Retinal pigment epithelial cell (primary cell): ENCODE data around the gene HDAC9.

Experiments
- DNase-seq: peaks from one replicate; pipeline ENCODE4 v3.0.0-alpha.2; 2010; ENCODE audit warnings: low read depth
- H3K4me3 ChIP-seq: 2 replicates; pipeline ENCODE4 v1.5.1; 2011; ENCODE audit warnings: mild to moderate bottlenecking, low read length, control low read depth, moderate library complexity
- CTCF ChIP-seq: conservative IDR thresholded peaks from 2 replicates; pipeline ENCODE4 v1.5.1; 2011; ENCODE audit warnings: low read depth, low read length, control low read depth, inconsistent platforms

Gene HDAC9

GRCh38 chr7:18780938-18781337 is 285.4 kb downstream of the HDAC9 start:
- H3K4me3 ChIP-seq = no peak overlapping the region
- TF ChIP-seq CTCF = no peak
- DNase-seq = no peak

GRCh38 chr7:18786196-18786727 is 290.7 kb downstream of the HDAC9 start:
- TF ChIP-seq CTCF = no peak
- H3K4me3 ChIP-seq = no peak overlapping the region
- no peak for DNase-seq

GRCh38 chr7:18786796-18787195 is 291.2 kb downstream of the HDAC9 start:
- no peak for DNase-seq
- H3K4me3 ChIP-seq = no peak overlapping the region
- no peak for TF ChIP-seq CTCF

- H3K4me3 ChIP-seq = no peak overlapping the region
- peak; percentile 93 for DNase-seq
- TF ChIP-seq CTCF = no peak
Measured at GRCh38 chr7:18788026-18788425, 292.5 kb downstream of the HDAC9 start.

- TF ChIP-seq CTCF = no peak
- H3K4me3 ChIP-seq = no peak overlapping the region
- DNase-seq = peak; percentile 41
Measured at GRCh38 chr7:18792871-18793595, 297.5 kb downstream of the HDAC9 start.

- DNase-seq = no peak
- no peak overlapping the region for H3K4me3 ChIP-seq
- no peak for TF ChIP-seq CTCF
Measured at GRCh38 chr7:18796216-18796615, 300.7 kb downstream of the HDAC9 start.
